Stomach (tissue), 9 donors: ENCODE results near the gene C17orf107. TPM values are rescaled to one million over a fixed set of nuclear protein-coding genes. Genes with fewer than 3 reads are reported as not detected.

Experiments
- DNase-seq, 2 donors: peaks; one replicate each; pipeline versions ENCODE4 v3.0.0 to v3.0.0-alpha.2; 2013 to 2019
- H3K27ac ChIP-seq, 5 donors: fragments of 200-600 bp in 4 of 5; sonication (generic) in 4 of 5; one replicate each; pipeline ENCODE4 v1.5.1; 2013 to 2019; ENCODE audit warnings: mild to moderate bottlenecking in 1 of 5, moderate library complexity in 1 of 5
- H3K27me3 ChIP-seq, 3 donors: fragments of 200-600 bp; sonication (generic); one replicate each; pipeline ENCODE4 v1.5.1; 2017 to 2019; ENCODE audit warnings: mixed run types in 1 of 3
- H3K36me3 ChIP-seq, 4 donors: fragments of 200-600 bp; sonication (generic); 1 replicate in 3 of 4; 2 replicates in 1 of 4; pipeline ENCODE4 v1.5.1; 2016 to 2019
- H3K4me1 ChIP-seq, 4 donors: fragments of 200-600 bp; sonication (generic); one replicate each; pipeline ENCODE4 v1.5.1; 2016 to 2019
- H3K4me3 ChIP-seq, 4 donors: fragments of 200-600 bp; sonication (generic) in 3 of 4; one replicate each; pipeline ENCODE4 v1.5.1; 2016 to 2019; ENCODE audit warnings: mild to moderate bottlenecking in 1 of 4
- H3K9me3 ChIP-seq, 4 donors: fragments of 200-600 bp; sonication (generic); one replicate each; pipeline ENCODE4 v1.5.1; 2016 to 2019
- CTCF ChIP-seq, 7 experiments: fragments of 450-650 bp in 4 of 7; fragments of 200-600 bp in 3 of 7; sonication (generic) in 3 of 7; IDR thresholded peaks; one replicate each; pipeline ENCODE4 v1.5.1; 2016 to 2019; ENCODE audit warnings: antibody characterized with exemption in 7 of 7, control low read depth in 2 of 7, mild to moderate bottlenecking in 1 of 7
- EP300 ChIP-seq: sonication (generic); formaldehyde crosslinking; IDR thresholded peaks from one replicate; pipeline ENCODE4 v1.6.1; 2017; ENCODE audit warnings: antibody characterized with exemption
- POLR2A ChIP-seq, 4 donors: fragments of 450-650 bp; IDR thresholded peaks; one replicate each; pipeline ENCODE4 v1.6.1; 2016; ENCODE audit warnings: antibody characterized with exemption in 4 of 4, control low read depth in 2 of 4, mild to moderate bottlenecking in 1 of 4, moderate library complexity in 1 of 4
- POLR2AphosphoS5 ChIP-seq, 3 donors: sonication (generic); formaldehyde crosslinking; IDR thresholded peaks; one replicate each; pipeline ENCODE4 v1.6.1; 2016; ENCODE audit warnings: antibody characterized with exemption in 3 of 3
- WGBS, 5 donors: extraction: QIAGEN DNeasy Blood & Tissue Kit in 3 of 5; methylation state at CpG; one replicate each; pipeline versions ENCODE4 v1.1.5 to v1.1.7; 2013 to 2018; 5-methylcytosine and 5-hydroxymethylcytosine counted together
- intact Hi-C: fragments of 100-400 bp; cut with DNase I; formaldehyde crosslinking; loops from one replicate; pipeline ENCODE4 v1.15.1; 2023; ENCODE audit warnings: low total_unique reads
- polyA plus RNA-seq, 3 donors: library from polyadenylated mRNA; stranded (reverse); fragments of 200-250 nt; gene quantifications; one replicate each; pipeline ENCODE4 v1.2.3, GENCODE V29; 2013
- total RNA-seq, 5 donors: library from RNA; depleted of rRNA; stranded (reverse); fragments of >200 nt; gene quantifications; one replicate each; pipeline versions ENCODE4 v1.1.0 to v1.2.3, GENCODE V29; 2014 to 2016
- donor health status: healthy with polysubstance abuse.
- donor health status: Bipolar disorder and iron deficiency.
- donor health status: healthy.

C17orf107 gene
- total and polyA plus RNA-seq, 8 donors: 0.75 to 6.6 (median 2.8) TPM; not detected in 1

- Histone ChIP-seq H3K9me3 (no peaks in the 10 kb centered on the region), H3K36me3 (peaks cover 30 to 38% (median 37%) of the 10 kb centered on the region in 4 donors), H3K4me3 (peak overlapping the region; percentile 49 to 55 (median 52)), H3K4me1 (peaks cover 20 to 54% (median 44%) of the 10 kb centered on the region in 4 donors), H3K27ac (peak overlapping the region in 4 of 5 donors; percentile 54 to 71 (median 58)), H3K27me3 (peaks cover 0 to 39% (median 0%) of the 10 kb centered on the region in 3 donors)
- WGBS, 5 donors: 5 to 23% (median 14%) methylated on average over 8 to 34 of the region's 34 CpGs; no CpG with 5 or more reads in 1 of the 5 donors
- intact Hi-C loops: loop anchor here (10.0 kb wide), 1 partner anchor 164 kb away; the partner anchor contains the start of genes CXCL16, MED11 and ZMYND15
- DNase-seq: no peak
- TF ChIP-seq POLR2AphosphoS5 (IDR thresholded peaks at IDR 0.05) (no peak), POLR2A (IDR thresholded peaks at IDR 0.05) (no peak), EP300 (no peak), CTCF (IDR thresholded peaks at IDR 0.05) (no peak)
These were observed 409 bp upstream of the C17orf107 start for GRCh38 chr17:4898927-4899326.

- Histone ChIP-seq H3K36me3 (peaks cover 16 to 23% (median 21%) of the 10 kb centered on the region in 4 donors), H3K27ac (peak overlapping the region in 4 of 5 donors; percentile 9 to 71 (median 59)), H3K9me3 (no peaks in the 10 kb centered on the region), H3K27me3 (peaks cover 0 to 44% (median 0%) of the 10 kb centered on the region in 3 donors), H3K4me1 (peaks cover 20 to 54% (median 44%) of the 10 kb centered on the region in 4 donors), H3K4me3 (peak overlapping the region; percentile 49 to 55 (median 52))
- intact Hi-C loops: loop anchor here (10.0 kb wide), 1 partner anchor 74 kb away; no protein-coding TSS in a partner anchor
- no peak for TF ChIP-seq POLR2AphosphoS5 (IDR thresholded peaks at IDR 0.05)
- WGBS, 5 donors: 17 to 22% (median 21%) methylated on average over 26 to 65 of the region's 65 CpGs
- peak; percentile 51 to 85 for DNase-seq
These were observed 1.1 kb downstream of the C17orf107 start for GRCh38 chr17:4900231-4901107.

- WGBS, 5 donors: 52 to 66% (median 62%) methylated on average over 22 to 37 of the region's 37 CpGs
- H3K4me3 ChIP-seq: peak overlapping the region; percentile 49 to 55 (median 52)
- no peak for DNase-seq
- H3K27me3 ChIP-seq: peaks cover 0 to 44% (median 0%) of the 10 kb centered on the region in 3 donors
- no peaks in the 10 kb centered on the region for H3K9me3 ChIP-seq
- H3K36me3 ChIP-seq: peaks cover 9 to 16% (median 14%) of the 10 kb centered on the region in 4 donors
- intact Hi-C loops: loop anchor here (10.0 kb wide), 1 partner anchor 74 kb away; no protein-coding TSS in a partner anchor
- H3K4me1 ChIP-seq: peaks cover 20 to 54% (median 44%) of the 10 kb centered on the region in 4 donors
- TF ChIP-seq POLR2A (IDR thresholded peaks at IDR 0.05) (no peak), POLR2AphosphoS5 (IDR thresholded peaks at IDR 0.05) (no peak), CTCF (IDR thresholded peaks at IDR 0.05) (no peak), EP300 (no peak)
- H3K27ac ChIP-seq: peak overlapping the region in 4 of 5 donors; percentile 24 to 71 (median 46)
These were observed 1.8 kb downstream of the C17orf107 start for GRCh38 chr17:4901108-4901647.

- peak in 1 of 2 donors; percentile 65 for DNase-seq
- Histone ChIP-seq H3K4me3 (no peak overlapping the region), H3K27me3 (peaks cover 0 to 44% (median 0%) of the 10 kb centered on the region in 3 donors), H3K9me3 (no peaks in the 10 kb centered on the region), H3K27ac (peak overlapping the region in 4 of 5 donors; percentile 24 to 71 (median 46)), H3K4me1 (peaks cover 20 to 54% (median 44%) of the 10 kb centered on the region in 4 donors), H3K36me3 (peaks cover 3 to 9% (median 8%) of the 10 kb centered on the region in 4 donors)
- intact Hi-C loops: loop anchor here (10.0 kb wide), 1 partner anchor 73 kb away; no protein-coding TSS in a partner anchor
- no peak for TF ChIP-seq EP300
- TF ChIP-seq CTCF (IDR thresholded peaks at IDR 0.05): no peak
- TF ChIP-seq POLR2AphosphoS5 (IDR thresholded peaks at IDR 0.05): no peak
- no peak for TF ChIP-seq POLR2A (IDR thresholded peaks at IDR 0.05)
- WGBS, 5 donors: 38 to 56% (median 44%) methylated on average over 30 to 48 of the region's 48 CpGs
These were observed 2.5 kb downstream of the C17orf107 start for GRCh38 chr17:4901648-4902344.
